ENCODE results near the gene HSBP1L1. TPM values are rescaled to one million over a fixed set of nuclear protein-coding genes. Genes with fewer than 3 reads are reported as not detected.

The HSBP1L1 gene
- 10 to 100 TPM in 2 of 12 donors, 1 to 10 TPM in 9, not detected in 1; 3.3 to 22.2 (median 4.2) TPM for polyA plus RNA-seq (ENCODE audit: insufficient read length in 12 of 12)
- long read RNA-seq, donor 1, transcript HSBP1L1-202 (2 exons, 1,057 nt) = minor isoform, 6 of 241 reads
- long read RNA-seq, donor 1, transcript HSBP1L1-205 (2 exons, 564 nt) = minor isoform, 7 of 241 reads
- long read RNA-seq, donor 1, transcript HSBP1L1-201 (4 exons, 771 nt) = major isoform, 34 of 241 reads
- long read RNA-seq, donor 1, transcript HSBP1L1-204 (1 exons, 775 nt) = minor isoform, 32 of 241 reads
- long read RNA-seq, donor 1, partial matches to known transcripts = 143 of 241 reads
- long read RNA-seq, donor 1, other reads (novel, unspliced or antisense) = 19 of 241 reads
- long read RNA-seq, donor 2, transcript HSBP1L1-204 (1 exons, 775 nt) = major isoform, 10 of 218 reads
- long read RNA-seq, donor 2, partial matches to known transcripts = 170 of 218 reads
- long read RNA-seq, donor 2, other reads (novel, unspliced or antisense) = 37 of 218 reads
- long read RNA-seq, donor 3, transcript HSBP1L1-204 (1 exons, 775 nt) = major isoform, 11 of 13 reads
- long read RNA-seq, donor 3, partial matches to known transcripts = 0 of 13 reads
- long read RNA-seq, donor 3, other reads (novel, unspliced or antisense) = 0 of 13 reads
- long read RNA-seq, donor 4, partial matches to known transcripts = 0 of 1 reads
- long read RNA-seq, donor 4, other reads (novel, unspliced or antisense) = 0 of 1 reads
- long read RNA-seq, donor 5, transcript HSBP1L1-204 (1 exons, 775 nt) = major isoform, 7 of 9 reads
- long read RNA-seq, donor 5, partial matches to known transcripts = 0 of 9 reads
- long read RNA-seq, donor 5, other reads (novel, unspliced or antisense) = 0 of 9 reads
- long read RNA-seq, donor 6, transcript HSBP1L1-204 (1 exons, 775 nt) = major isoform, 7 of 8 reads
- long read RNA-seq, donor 6, partial matches to known transcripts = 0 of 8 reads
- long read RNA-seq, donor 6, other reads (novel, unspliced or antisense) = 0 of 8 reads
- long read RNA-seq, donor 7, transcript HSBP1L1-204 (1 exons, 775 nt) = major isoform, 8 of 9 reads
- long read RNA-seq, donor 7, partial matches to known transcripts = 0 of 9 reads
- long read RNA-seq, donor 7, other reads (novel, unspliced or antisense) = 0 of 9 reads
- long read RNA-seq, donor 8, transcript HSBP1L1-204 (1 exons, 775 nt) = major isoform, 7 of 204 reads
- long read RNA-seq, donor 8, partial matches to known transcripts = 170 of 204 reads
- long read RNA-seq, donor 8, other reads (novel, unspliced or antisense) = 27 of 204 reads
- long read RNA-seq, donor 9, transcript HSBP1L1-204 (1 exons, 775 nt) = major isoform, 6 of 134 reads
- long read RNA-seq, donor 9, partial matches to known transcripts = 108 of 134 reads
- long read RNA-seq, donor 9, other reads (novel, unspliced or antisense) = 20 of 134 reads
- long read RNA-seq, donor 10, partial matches to known transcripts = 0 of 3 reads
- long read RNA-seq, donor 10, other reads (novel, unspliced or antisense) = 0 of 3 reads
- long read RNA-seq, donor 11, transcript HSBP1L1-204 (1 exons, 775 nt) = major isoform, 7 of 11 reads
- long read RNA-seq, donor 11, partial matches to known transcripts = 0 of 11 reads
- long read RNA-seq, donor 11, other reads (novel, unspliced or antisense) = 0 of 11 reads

DNA sequence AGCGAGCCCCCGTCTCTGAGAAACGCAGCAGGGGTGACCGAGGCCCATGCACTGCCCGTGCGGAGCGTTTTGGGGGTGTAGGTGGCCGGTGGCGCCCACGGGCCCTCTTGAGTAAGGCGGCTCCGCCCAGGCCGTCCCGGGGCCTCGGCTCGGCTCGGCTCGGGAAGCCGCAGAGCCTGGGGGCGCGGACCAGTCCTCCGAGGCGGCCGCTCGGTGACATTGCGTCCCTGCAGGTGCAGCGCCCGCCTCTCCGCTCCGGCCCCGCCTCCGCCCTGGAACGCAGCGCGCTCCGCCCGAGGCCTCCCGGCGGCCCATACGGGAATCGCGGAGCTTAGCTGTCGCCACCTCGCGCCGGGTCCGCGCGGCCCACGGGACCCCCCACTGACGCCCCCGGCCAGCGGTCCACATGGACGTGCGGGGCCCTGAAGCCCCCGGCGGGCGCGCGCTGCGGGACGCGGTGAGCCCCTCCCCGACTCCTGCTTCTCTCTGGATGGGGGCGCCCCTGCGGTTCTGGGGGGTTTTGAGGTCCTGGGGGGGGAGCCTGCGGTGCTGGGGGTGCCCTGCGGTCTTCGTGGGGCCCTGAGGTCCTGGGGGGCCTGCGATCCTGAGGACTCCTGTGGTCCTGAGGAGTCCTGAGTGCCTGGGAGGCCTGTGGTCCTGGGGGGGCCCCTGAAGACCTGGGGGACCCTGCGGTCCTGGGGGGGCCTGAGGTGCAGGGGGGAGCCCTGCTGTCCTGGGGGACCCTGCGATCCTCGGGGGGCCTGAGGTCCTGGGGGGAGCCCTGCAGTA is at the start of gene HSBP1L1:
TSS of gene HSBP1L1 (plus strand) at position 314 of the 789 bp plus-strand sequence. CDS start at position 407, 93 bp downstream.
- DNase-seq = no peak

GRCh38 chr18:79915161-79916127 is 49.0 kb upstream of the HSBP1L1 start:
- no peak for DNase-seq

GRCh38 chr18:79916128-79916494 is 48.3 kb upstream of the HSBP1L1 start:
- no peak for DNase-seq

DNA sequence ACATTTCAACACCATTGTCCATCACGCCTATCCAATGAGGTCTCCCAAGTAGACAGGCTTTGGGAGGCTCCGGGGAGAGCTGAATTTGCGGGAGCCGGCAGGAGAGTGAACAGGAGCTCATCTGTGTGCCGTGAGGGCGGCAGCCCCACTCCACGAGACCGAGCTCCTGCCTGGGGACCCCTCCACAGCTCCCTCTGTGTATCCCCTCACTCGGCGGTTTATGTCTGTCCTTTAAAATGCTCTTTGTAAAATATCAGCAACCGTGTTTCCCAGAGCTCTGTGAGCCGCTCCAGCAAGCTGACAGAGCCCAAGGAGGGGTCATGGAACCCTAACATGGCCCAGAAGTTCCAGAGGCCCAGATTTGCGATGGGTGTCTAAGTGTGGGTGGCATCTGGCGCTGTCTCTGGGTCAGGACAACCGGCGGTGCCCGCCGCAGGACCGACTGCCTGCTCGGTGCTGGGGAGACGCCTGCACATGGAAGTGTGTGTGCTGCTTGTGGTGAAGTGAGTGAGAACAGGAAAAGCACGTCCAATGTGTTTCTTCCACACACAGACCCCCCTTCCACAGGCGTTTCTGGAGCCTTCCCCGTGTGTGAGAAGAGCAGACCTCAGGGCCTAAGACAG is 47.8 kb upstream of the HSBP1L1 start:
- no peak for DNase-seq

GRCh38 chr18:79917169-79917852 is 47.1 kb upstream of the HSBP1L1 start:
- no peak for DNase-seq

- DNase-seq = no peak
Measured at GRCh38 chr18:79917853-79918614, 46.4 kb upstream of the HSBP1L1 start.

GRCh38 chr18:79918615-79919011 is 45.8 kb upstream of the HSBP1L1 start:
- no peak for DNase-seq

GRCh38 chr18:79919089-79919488 is 45.4 kb upstream of the HSBP1L1 start:
- no peak for DNase-seq

- DNase-seq = no peak
Measured at GRCh38 chr18:79921984-79922965, 42.2 kb upstream of the HSBP1L1 start.

GRCh38 chr18:79922971-79923411 is 41.5 kb upstream of the HSBP1L1 start:
- no peak for DNase-seq

DNA sequence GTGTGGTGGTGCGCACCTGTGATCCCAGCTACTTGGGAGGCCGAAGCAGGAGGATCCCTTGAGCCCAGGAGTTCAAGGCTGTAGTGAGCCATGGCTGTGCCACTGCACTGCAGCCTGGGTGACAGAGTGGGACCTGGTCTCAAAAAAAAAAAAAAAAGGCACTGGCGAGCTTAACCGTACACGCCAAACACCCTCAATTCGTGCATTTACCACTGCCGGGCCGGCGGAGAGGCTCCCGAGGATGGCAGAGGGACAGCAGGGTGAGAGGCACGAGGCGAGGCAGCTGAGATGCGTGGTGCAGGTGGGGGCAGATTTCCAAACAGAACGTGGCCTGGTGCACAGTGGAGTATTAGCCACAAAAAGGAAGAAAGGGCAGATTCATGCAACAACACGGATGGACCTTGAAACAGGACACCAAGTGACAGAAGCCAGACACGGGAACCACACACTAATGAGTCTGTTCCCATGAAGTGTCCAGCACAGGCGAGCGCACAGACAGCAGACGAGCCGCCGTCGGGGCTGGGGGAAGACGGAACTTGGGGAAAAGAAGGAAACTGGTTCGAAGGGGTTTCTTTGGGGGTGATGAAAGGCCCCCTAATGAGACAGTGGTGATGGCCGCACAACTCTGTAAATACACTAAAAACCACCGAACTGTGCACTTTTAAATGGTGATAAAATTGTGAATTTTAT is 40.4 kb upstream of the HSBP1L1 start:
- DNase-seq = no peak

DNA sequence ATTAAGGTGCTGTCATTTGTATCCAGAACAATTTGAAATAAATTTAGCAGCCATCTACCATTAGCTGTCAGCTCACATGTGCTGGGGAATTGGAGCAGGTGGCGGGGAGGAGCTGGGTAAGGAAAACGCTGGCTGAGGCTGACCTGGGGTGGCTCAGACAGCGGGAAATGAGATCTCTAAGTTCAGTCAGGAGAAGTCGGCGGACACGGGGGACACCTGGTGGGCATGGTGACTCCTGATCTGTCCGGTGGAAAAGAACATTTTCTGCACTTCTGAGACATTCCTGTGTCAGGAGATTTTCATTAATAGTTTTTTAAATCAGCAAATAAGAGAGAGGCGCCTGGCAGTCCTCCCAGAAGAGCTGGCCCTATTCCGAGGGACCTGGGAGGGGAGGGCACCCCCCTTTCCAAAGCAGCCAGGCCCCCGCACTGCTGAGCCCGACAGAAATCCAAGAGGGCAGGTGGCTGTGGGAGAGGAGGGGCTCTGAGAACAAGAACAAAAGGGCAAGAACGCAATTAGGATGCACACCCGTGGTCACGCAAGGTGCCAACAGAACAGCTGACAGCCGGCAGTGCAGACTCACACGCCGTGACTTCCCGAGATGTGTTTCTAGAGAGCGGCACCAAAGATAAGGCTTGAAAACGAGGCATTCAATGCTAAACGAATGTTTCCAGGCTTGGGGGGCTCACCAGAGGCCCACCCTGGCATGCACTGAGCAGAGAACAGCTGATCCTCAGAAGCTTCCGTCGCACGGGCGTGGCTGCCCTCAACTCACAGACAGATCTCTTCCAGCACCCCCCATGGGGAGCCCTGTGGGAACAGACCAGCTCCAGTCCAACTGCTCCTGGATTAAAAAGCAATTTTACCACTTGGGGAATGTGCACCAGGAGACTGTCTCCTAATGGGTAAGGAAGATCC is 39.4 kb upstream of the HSBP1L1 start:
- DNase-seq = no peak

DNA sequence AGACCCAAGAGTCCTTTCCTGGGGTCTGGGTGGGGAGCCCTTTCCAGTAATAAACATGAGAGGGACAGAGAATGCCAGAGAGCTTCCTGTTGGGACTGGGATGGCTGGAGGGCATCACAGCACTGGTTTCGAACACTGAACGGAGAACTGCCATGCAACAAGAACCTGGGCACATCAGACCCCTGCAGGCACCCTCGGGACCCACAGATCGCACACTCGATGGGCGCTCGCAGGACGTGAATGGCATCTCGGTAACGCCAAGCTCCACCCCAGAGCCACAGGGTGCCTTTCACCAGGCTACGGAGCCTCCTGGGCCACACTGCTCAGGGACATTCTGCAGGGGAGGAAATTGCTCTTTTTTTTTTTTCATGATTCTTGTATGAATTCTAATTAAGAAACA is 38.1 kb upstream of the HSBP1L1 start:
- no peak for DNase-seq
